ENCODE measurements around the gene ITPKB.
A peak's percentile ranks its signal among the peaks of the same experiment; 100 is the strongest.

The ITPKB gene

DNA sequence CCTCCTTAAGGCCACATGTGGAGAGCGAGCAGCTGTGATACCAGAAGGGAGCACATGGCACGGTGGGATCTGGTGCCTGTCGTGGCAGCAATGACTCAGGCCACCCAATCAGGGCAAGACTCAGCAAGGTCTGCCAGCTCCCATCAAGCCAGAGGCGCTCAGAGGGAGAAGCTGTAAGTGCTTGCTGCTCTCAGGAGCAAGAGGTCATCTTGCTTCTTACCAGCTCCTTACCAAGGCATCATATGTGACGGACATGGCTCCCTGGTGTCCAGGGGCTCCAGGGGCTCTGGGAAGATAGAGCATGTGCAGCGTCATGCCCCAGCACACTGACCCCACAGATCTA, 72.9 kb downstream of the ITPKB start:
- peaks cover 76% of the 10 kb centered on the region for H3K4me1 Mint-ChIP-seq

GRCh38 chr1:226665505-226666163, 73.4 kb downstream of the ITPKB start:
- no peak for TF ChIP-seq CTCF (IDR thresholded peaks at IDR 0.05; ENCODE audit: unreplicated experiment in 3 of 3)
- Mint-ChIP-seq H3K27me3 (ENCODE audit: low read depth) (peaks cover 3% of the 10 kb centered on the region), H3K4me1 (peaks cover 78% of the 10 kb centered on the region), H3K27ac (peak overlapping the region in 2 of 3 experiments; percentile 38 to 97), H3K4me3 (peak overlapping the region in 1 of 3 experiments; percentile 14), H3K36me3 (ENCODE audit: low read depth) (no peaks in the 10 kb centered on the region), H3K9me3 (no peaks in the 10 kb centered on the region)

More for the DNA sequence above, 72.9 kb downstream of the ITPKB start:
- no peak overlapping the region for H3K27ac Mint-ChIP-seq
- TF ChIP-seq CTCF (IDR thresholded peaks at IDR 0.05; ENCODE audit: unreplicated experiment in 3 of 3), result no peak
- H3K36me3 Mint-ChIP-seq (ENCODE audit: low read depth), result no peaks in the 10 kb centered on the region
- H3K4me3 Mint-ChIP-seq, result no peak overlapping the region
- peaks cover 3% of the 10 kb centered on the region for H3K27me3 Mint-ChIP-seq (ENCODE audit: low read depth)
- H3K9me3 Mint-ChIP-seq, result no peaks in the 10 kb centered on the region

- Mint-ChIP-seq H3K4me3 (peak overlapping the region in 1 of 3 experiments; percentile 27), H3K4me1 (peaks cover 81% of the 10 kb centered on the region), H3K36me3 (ENCODE audit: low read depth) (no peaks in the 10 kb centered on the region), H3K27ac (peak overlapping the region; percentile 76 to 97 (median 88)), H3K27me3 (ENCODE audit: low read depth) (peaks cover 3% of the 10 kb centered on the region), H3K9me3 (no peaks in the 10 kb centered on the region)
- no peak for TF ChIP-seq CTCF (IDR thresholded peaks at IDR 0.05; ENCODE audit: unreplicated experiment in 3 of 3)
Observed at GRCh38 chr1:226664413-226665101, 74.5 kb downstream of the ITPKB start.

DNA sequence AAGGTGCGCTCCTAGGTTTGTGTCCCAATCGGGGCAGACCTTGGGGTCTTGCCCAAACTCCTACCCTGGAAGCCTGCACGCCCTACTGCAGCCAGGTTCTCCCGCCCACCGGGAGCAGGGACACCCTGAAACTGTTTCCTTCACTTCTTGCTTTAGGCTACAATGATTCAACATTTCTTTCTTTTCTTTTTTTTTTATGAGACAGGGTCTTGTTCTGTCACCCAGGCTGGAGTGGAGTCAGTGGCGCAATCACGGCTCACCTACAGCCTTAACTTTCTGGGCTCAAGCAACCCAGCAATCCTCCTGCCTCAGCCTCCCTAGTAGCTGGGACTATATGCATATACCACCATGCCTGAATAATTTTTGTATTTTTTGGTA, 75.8 kb downstream of the ITPKB start:
- Mint-ChIP-seq H3K27me3 (ENCODE audit: low read depth) (peaks cover 7% of the 10 kb centered on the region), H3K9me3 (no peaks in the 10 kb centered on the region), H3K36me3 (ENCODE audit: low read depth) (no peaks in the 10 kb centered on the region), H3K27ac (peak overlapping the region in 2 of 3 experiments; percentile 88 to 97), H3K4me3 (no peak overlapping the region), H3K4me1 (peaks cover 82% of the 10 kb centered on the region)
- TF ChIP-seq CTCF (IDR thresholded peaks at IDR 0.05; ENCODE audit: unreplicated experiment in 3 of 3), result no peak

GRCh38 chr1:226662642-226663326, 76.3 kb downstream of the ITPKB start:
- Mint-ChIP-seq H3K4me1 (peaks cover 82% of the 10 kb centered on the region), H3K27me3 (ENCODE audit: low read depth) (peaks cover 9% of the 10 kb centered on the region), H3K27ac (peak overlapping the region; percentile 65 to 97 (median 81)), H3K36me3 (ENCODE audit: low read depth) (no peaks in the 10 kb centered on the region), H3K9me3 (no peaks in the 10 kb centered on the region), H3K4me3 (no peak overlapping the region)
- no peak for TF ChIP-seq CTCF (IDR thresholded peaks at IDR 0.05; ENCODE audit: unreplicated experiment in 3 of 3)
